ENCODE measurements around the gene FGF18. TPM values are rescaled to one million over a fixed set of nuclear protein-coding genes. Genes with fewer than 3 reads are reported as not detected.
A peak's percentile ranks its signal among the peaks of the same experiment; 100 is the strongest.

FGF18 gene
- total and polyA plus RNA-seq, 3 donors from 2014 or later: 0.68 to 1.6 (median 0.79) TPM

- H3K4me1 ChIP-seq: no peaks in the 10 kb centered on the region
- H3K36me3 ChIP-seq (ENCODE audit: low read depth, missing control alignments): no peaks in the 10 kb centered on the region
- TF ChIP-seq, protein P1, sequence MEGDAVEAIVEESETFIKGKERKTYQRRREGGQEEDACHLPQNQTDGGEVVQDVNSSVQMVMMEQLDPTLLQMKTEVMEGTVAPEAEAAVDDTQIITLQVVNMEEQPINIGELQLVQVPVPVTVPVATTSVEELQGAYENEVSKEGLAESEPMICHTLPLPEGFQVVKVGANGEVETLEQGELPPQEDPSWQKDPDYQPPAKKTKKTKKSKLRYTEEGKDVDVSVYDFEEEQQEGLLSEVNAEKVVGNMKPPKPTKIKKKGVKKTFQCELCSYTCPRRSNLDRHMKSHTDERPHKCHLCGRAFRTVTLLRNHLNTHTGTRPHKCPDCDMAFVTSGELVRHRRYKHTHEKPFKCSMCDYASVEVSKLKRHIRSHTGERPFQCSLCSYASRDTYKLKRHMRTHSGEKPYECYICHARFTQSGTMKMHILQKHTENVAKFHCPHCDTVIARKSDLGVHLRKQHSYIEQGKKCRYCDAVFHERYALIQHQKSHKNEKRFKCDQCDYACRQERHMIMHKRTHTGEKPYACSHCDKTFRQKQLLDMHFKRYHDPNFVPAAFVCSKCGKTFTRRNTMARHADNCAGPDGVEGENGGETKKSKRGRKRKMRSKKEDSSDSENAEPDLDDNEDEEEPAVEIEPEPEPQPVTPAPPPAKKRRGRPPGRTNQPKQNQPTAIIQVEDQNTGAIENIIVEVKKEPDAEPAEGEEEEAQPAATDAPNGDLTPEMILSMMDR (IDR thresholded peaks at IDR 0.05): peak; percentile 23 to 81 (median 37)
- no peak for TF ChIP-seq POLR2A (IDR thresholded peaks at IDR 0.05)
- intact Hi-C loops (cut with DNase I; ENCODE audit: low total_unique reads): no loop called here
- H3K27ac ChIP-seq: no peak overlapping the region
- no peaks in the 10 kb centered on the region for H3K27me3 ChIP-seq
- no peak overlapping the region for H3K4me3 ChIP-seq
- no peaks in the 10 kb centered on the region for H3K9me3 ChIP-seq
- 57 to 60% methylated on average over 7 of the region's 7 CpGs for WGBS, 2 donors
- peak; percentile 33 for DNase-seq
Observed at GRCh38 chr5:171484460-171484899, 65.0 kb downstream of the FGF18 start.

GRCh38 chr5:171485668-171486067 lies 66.2 kb downstream of the FGF18 start:
- Histone ChIP-seq H3K27ac (no peak overlapping the region), H3K9me3 (no peaks in the 10 kb centered on the region), H3K4me1 (no peaks in the 10 kb centered on the region), H3K4me3 (no peak overlapping the region), H3K27me3 (no peaks in the 10 kb centered on the region), H3K36me3 (ENCODE audit: low read depth, missing control alignments) (no peaks in the 10 kb centered on the region)
- DNase-seq: no peak
- intact Hi-C loops (cut with DNase I; ENCODE audit: low total_unique reads): no loop called here
- WGBS, 2 donors: 88 to 99% methylated on average over 4 of the region's 4 CpGs
- no peak for TF ChIP-seq POLR2A (IDR thresholded peaks at IDR 0.05)
- TF ChIP-seq, protein P1 (IDR thresholded peaks at IDR 0.05): no peak

DNA sequence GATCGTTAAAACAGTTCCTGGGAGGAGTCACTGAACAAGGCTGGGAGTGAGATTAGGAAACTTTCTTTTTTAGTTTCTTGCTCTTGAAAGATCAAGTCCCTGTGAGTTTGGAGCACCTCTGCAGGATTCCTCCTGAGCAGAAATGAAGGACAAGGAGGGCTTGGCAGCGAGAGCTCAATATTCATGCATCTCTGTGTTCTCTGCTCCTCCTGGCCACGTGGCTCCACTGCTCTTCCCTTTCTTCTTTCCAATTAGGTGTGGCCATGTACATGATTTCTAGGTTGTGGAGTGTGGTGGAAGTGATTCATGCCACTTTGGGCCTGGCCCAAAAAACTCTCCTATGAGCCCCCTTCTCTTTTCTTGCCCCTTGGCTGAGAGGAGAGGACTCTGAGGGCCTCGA lies 67.2 kb downstream of the FGF18 start:
- H3K36me3 ChIP-seq (ENCODE audit: low read depth, missing control alignments): no peaks in the 10 kb centered on the region
- H3K27ac ChIP-seq: no peak overlapping the region
- TF ChIP-seq POLR2A (IDR thresholded peaks at IDR 0.05): no peak
- TF ChIP-seq, protein P1 (IDR thresholded peaks at IDR 0.05): no peak
- no peak for DNase-seq
- no peaks in the 10 kb centered on the region for H3K27me3 ChIP-seq
- H3K4me1 ChIP-seq: no peaks in the 10 kb centered on the region
- H3K4me3 ChIP-seq: no peak overlapping the region
- whole genome bisulfite sequencing, 2 donors: 92 to 94% methylated on average over 4 of the region's 4 CpGs
- intact Hi-C loops (cut with DNase I; ENCODE audit: low total_unique reads): no loop called here
- no peaks in the 10 kb centered on the region for H3K9me3 ChIP-seq

GRCh38 chr5:171488876-171489275 lies 69.4 kb downstream of the FGF18 start:
- DNase-seq: no peak
- H3K4me1 ChIP-seq: no peaks in the 10 kb centered on the region
- H3K9me3 ChIP-seq: no peaks in the 10 kb centered on the region
- no peaks in the 10 kb centered on the region for H3K27me3 ChIP-seq
- intact Hi-C loops (cut with DNase I; ENCODE audit: low total_unique reads): no loop called here
- WGBS, 2 donors: 92 to 93% methylated on average over 11 to 13 of the region's 13 CpGs
- no peaks in the 10 kb centered on the region for H3K36me3 ChIP-seq (ENCODE audit: low read depth, missing control alignments)
- no peak overlapping the region for H3K27ac ChIP-seq
- H3K4me3 ChIP-seq: no peak overlapping the region
- TF ChIP-seq, protein P1 (IDR thresholded peaks at IDR 0.05): no peak
- no peak for TF ChIP-seq POLR2A (IDR thresholded peaks at IDR 0.05)

GRCh38 chr5:171492781-171493180 lies 73.3 kb downstream of the FGF18 start:
- Histone ChIP-seq H3K4me1 (peaks cover 17% of the 10 kb centered on the region), H3K27ac (no peak overlapping the region), H3K27me3 (no peaks in the 10 kb centered on the region), H3K36me3 (ENCODE audit: low read depth, missing control alignments) (no peaks in the 10 kb centered on the region), H3K4me3 (peak overlapping the region in 1 of 2 donors; percentile 23), H3K9me3 (no peaks in the 10 kb centered on the region)
- intact Hi-C loops (cut with DNase I; ENCODE audit: low total_unique reads): loop anchor here (10.0 kb wide), 1 partner anchor 82 kb away; no protein-coding TSS in a partner anchor
- TF ChIP-seq, protein P1 (IDR thresholded peaks at IDR 0.05): no peak
- TF ChIP-seq POLR2A (IDR thresholded peaks at IDR 0.05): no peak
- 62 to 72% methylated on average over 10 of the region's 10 CpGs for WGBS, 2 donors
- DNase-seq: peak; percentile 70
